Heart left ventricle (tissue), 13 donors: ENCODE results near the gene ARHGAP15.

Experiments
- CTCF ChIP-seq, 12 donors: fragments of 200-600 bp; sonication (generic) in 4 of 12; IDR thresholded peaks; one replicate each; pipeline versions ENCODE4 v1.5.0 to v1.8.0; 2018 to 2022; ENCODE audit warnings: antibody characterized with exemption in 12 of 12, mild to moderate bottlenecking in 5 of 12
- POLR2A ChIP-seq, 2 donors: fragments of 450-650 bp; IDR thresholded peaks; one replicate each; pipeline ENCODE4 v1.6.1; 2017; ENCODE audit warnings: antibody characterized with exemption in 2 of 2, mild to moderate bottlenecking in 2 of 2, moderate library complexity in 2 of 2
- donor health status: ischemic (EF 13 %, LVEDD 7.1; RV severe dilation, severe dysfunction).
- donor health status: DM: no; HTN: yes; CAD: no.
- donor health status: DM: no; HTN: no; CAD: no.
- donor health status: ischemic (EF 25% LVEDD 6.9; RV normal size, moderate dysfunction).
- donor health status: ischemic (EF 25% LVEDD 5.7; RV mildly dilated, moderate dysfunction).
- donor health status: ischemic (EF 35%, LVEDD 5.7; RV mildly dilated, moderate dysfunction).
- donor health status: nonischemic (EF 11% LVEDD 7.7; RV severe dilation, severe dysfunction).
- donor health status: DM: yes; HTN: yes; CAD: no.
- donor health status: PGD.
- donor health status: ischemic (EF 29% LVEDD 5.4; RV normal size, mild dysfunction).
- donor health status: nonischemic (EF 23%, LVEDD 6.1; RV moderate dilation, normal function).

- TF ChIP-seq CTCF (IDR thresholded peaks at IDR 0.05) (no peak), POLR2A (IDR thresholded peaks at IDR 0.05) (no peak)
These were observed 353.6 kb downstream of the ARHGAP15 start for GRCh38 chr2:143482771-143483170.
